Kidney (tissue), 14 donors: ENCODE measurements around the gene FGGY. TPM values are rescaled to one million over a fixed set of nuclear protein-coding genes. Genes with fewer than 3 reads are reported as not detected.
"Not testable (repeated sequence)": the region's sequence is repeated elsewhere in the genome, so short reads cannot be mapped to it uniquely, and the experiment has no call there.

ENCODE experiments used
- DNase-seq, 5 donors: peaks; one replicate each; pipeline ENCODE4 v3.0.0-alpha.2; 2013 to 2020
- FAIRE-seq: peaks from 2 replicates; lab custom pipeline; 2012; peaks lifted over from hg19 to GRCh38; lab: Jason Lieb, UNC
- H3K27ac ChIP-seq, 2 donors: one replicate each; pipeline ENCODE4 v1.7.0; 2013; ENCODE audit warnings: low read depth in 2 of 2, low read length in 2 of 2, inconsistent platforms in 1 of 2
- H3K27me3 ChIP-seq: one replicate; pipeline ENCODE4 v1.7.1; 2013; ENCODE audit warnings: low read length, inconsistent platforms; ENCODE audit not compliant: control insufficient read depth, insufficient read depth
- H3K36me3 ChIP-seq, 3 donors: one replicate each; pipeline versions ENCODE4 v1.7.0 to v1.7.1; 2013; ENCODE audit warnings: low read length in 3 of 3, control low read depth in 1 of 3, inconsistent platforms in 1 of 3; ENCODE audit not compliant: insufficient read depth in 3 of 3, control insufficient read depth in 2 of 3
- H3K4me1 ChIP-seq, 3 donors: one replicate each; pipeline versions ENCODE4 v1.7.0 to v1.7.1; 2013; ENCODE audit warnings: low read length in 3 of 3, inconsistent platforms in 1 of 3, low read depth in 1 of 3; ENCODE audit not compliant: control insufficient read depth in 2 of 3, insufficient read depth in 2 of 3
- H3K4me3 ChIP-seq, 3 donors: one replicate each; pipeline versions ENCODE4 v1.7.0 to v1.8.1; 2013; ENCODE audit warnings: low read length in 3 of 3, control low read depth in 1 of 3, inconsistent platforms in 1 of 3
- H3K9ac ChIP-seq, 3 donors: one replicate each; pipeline versions ENCODE4 v1.7.0 to v1.7.1; 2013; ENCODE audit warnings: low read length in 3 of 3, control low read depth in 1 of 3, inconsistent platforms in 1 of 3
- H3K9me3 ChIP-seq, 3 donors: one replicate each; pipeline versions ENCODE4 v1.7.0 to v1.7.1; 2013; ENCODE audit warnings: low read length in 3 of 3, control low read depth in 1 of 3, inconsistent platforms in 1 of 3; ENCODE audit not compliant: control insufficient read depth in 2 of 3, insufficient read depth in 1 of 3
- CTCF ChIP-seq: IDR thresholded peaks from 3 replicates; pipeline ENCODE4 v1.5.1; 2012; ENCODE audit warnings: mild to moderate bottlenecking, moderate library complexity, borderline replicate concordance; ENCODE audit not compliant: insufficient read depth; ENCODE audit errors: extremely low read depth
- intact Hi-C: fragments of 100-400 bp; cut with DNase I; formaldehyde crosslinking; loops from one replicate; pipeline ENCODE4 v1.11.1; 2022
- polyA plus RNA-seq: library from polyadenylated mRNA; stranded (reverse); fragments of 350-450 nt; fragmentation: Illumina TruSeq; extraction: RNeasy Lipid Tissue Mini Kit (QIAGEN cat#74804); gene quantifications from one replicate; pipeline ENCODE4 v1.2.3, GENCODE V29; 2014; ENCODE audit warnings: low read depth, low replicate concordance; ENCODE audit not compliant: insufficient read depth
- total RNA-seq: library from RNA; stranded (reverse); fragmentation: NEBNext Ultra II Directional; extraction: Animal tissue kit (Norgen Biotek cat#: 25700); gene quantifications from one replicate; pipeline ENCODE4 v1.2.1, GENCODE V29; 2021
- donor health status: control.
- donor health status: control.
- donor health status: control.
- donor health status: control.
- donor health status: control.
- donor health status: DM: yes; HTN: yes; CAD: no.
- donor health status: Normal renal cell carcinoma (clear cell type).

The FGGY gene
- total and polyA plus RNA-seq, 2 donors from 2014 or later: 11.2 to 31.0 TPM

DNA sequence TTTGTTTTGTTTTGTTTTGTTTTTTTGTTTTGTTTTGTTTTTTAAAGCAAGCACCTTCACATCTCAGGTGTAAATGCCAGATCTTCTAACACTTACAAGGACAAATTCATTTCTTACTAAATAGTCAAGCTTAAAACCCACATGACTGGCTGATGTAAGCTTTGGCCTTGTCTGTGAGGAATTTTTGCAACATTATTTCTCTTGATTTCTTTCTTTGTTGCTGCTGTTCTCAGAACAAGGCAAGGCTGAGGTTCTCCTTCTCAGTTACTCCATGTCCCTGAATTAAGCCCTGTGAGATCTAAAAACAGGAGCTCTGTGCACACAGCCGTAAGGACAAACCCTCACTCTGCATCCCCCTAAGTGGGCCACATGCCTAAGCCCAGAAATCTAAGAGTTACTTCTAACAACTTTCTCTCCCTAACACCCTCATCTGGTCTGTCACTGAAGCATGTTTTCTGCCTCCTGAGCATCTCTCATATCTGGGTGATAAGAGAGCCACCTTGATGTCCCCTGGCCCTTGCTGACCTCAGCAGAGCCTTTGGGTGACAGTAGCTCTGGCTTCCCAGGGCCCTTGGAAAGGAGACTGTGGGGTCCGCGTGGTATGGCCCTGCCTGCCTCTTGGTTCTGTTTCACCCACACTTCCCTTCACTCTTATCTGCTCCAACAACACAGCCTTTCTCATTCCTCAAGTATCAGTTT lies 436.7 kb downstream of the FGGY start:
- H3K4me3 ChIP-seq: no peak overlapping the region
- FAIRE-seq: no peak
- H3K36me3 ChIP-seq: peaks cover 0 to 5% (median 0%) of the 10 kb centered on the region in 3 donors
- DNase-seq: no peak
- H3K27me3 ChIP-seq: no peaks in the 10 kb centered on the region
- H3K9ac ChIP-seq: no peak overlapping the region
- H3K9me3 ChIP-seq: no peaks in the 10 kb centered on the region
- intact Hi-C loops: no loop called here
- no peak overlapping the region for H3K27ac ChIP-seq
- no peak for TF ChIP-seq CTCF
- peaks cover 0 to 5% (median 2%) of the 10 kb centered on the region in 3 donors for H3K4me1 ChIP-seq

GRCh38 chr1:59735927-59736326 lies 439.0 kb downstream of the FGGY start:
- H3K4me3 ChIP-seq, H3K36me3 ChIP-seq, H3K27ac ChIP-seq, FAIRE-seq, H3K9ac ChIP-seq, H3K27me3 ChIP-seq, DNase-seq, intact Hi-C loops, H3K9me3 ChIP-seq, H3K4me1 ChIP-seq: not testable (repeated sequence)

- intact Hi-C loops: no loop called here
- DNase-seq (no peak), FAIRE-seq (no peak)
- Histone ChIP-seq H3K27me3 (no peaks in the 10 kb centered on the region), H3K4me3 (no peak overlapping the region), H3K9ac (no peak overlapping the region), H3K9me3 (no peaks in the 10 kb centered on the region), H3K4me1 (no peaks in the 10 kb centered on the region), H3K36me3 (peaks cover 0 to 5% (median 0%) of the 10 kb centered on the region in 3 donors), H3K27ac (no peak overlapping the region)
- TF ChIP-seq CTCF: no peak
Measured at GRCh38 chr1:59736744-59737143, 439.9 kb downstream of the FGGY start.

DNA sequence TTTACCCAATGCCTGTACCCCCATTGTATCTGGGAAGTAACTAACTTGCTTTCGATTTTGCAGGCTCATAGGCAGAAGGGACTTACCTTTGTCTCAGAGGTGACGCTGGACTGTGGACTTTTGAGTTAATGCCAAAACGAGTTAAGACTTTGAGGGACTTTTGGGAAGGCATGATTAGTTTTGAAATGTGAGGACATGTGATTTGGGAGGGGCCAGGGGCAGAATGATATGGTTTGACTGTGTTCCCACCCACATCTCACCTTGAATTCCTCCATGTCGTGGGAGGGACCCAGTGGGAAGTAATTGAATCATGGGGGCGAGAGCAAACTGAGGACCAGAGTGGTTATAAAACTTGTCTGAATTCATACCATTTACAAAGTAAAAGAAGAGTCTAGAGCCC lies 440.7 kb downstream of the FGGY start:
- Histone ChIP-seq H3K27ac (no peak overlapping the region), H3K9ac (no peak overlapping the region), H3K4me3 (no peak overlapping the region), H3K9me3 (no peaks in the 10 kb centered on the region), H3K27me3 (no peaks in the 10 kb centered on the region), H3K36me3 (peaks cover 0 to 8% (median 0%) of the 10 kb centered on the region in 3 donors), H3K4me1 (no peaks in the 10 kb centered on the region)
- intact Hi-C loops: no loop called here
- no peak for TF ChIP-seq CTCF
- FAIRE-seq (no peak), DNase-seq (no peak)
